GM18505 (cell line): ENCODE measurements around the gene KCNJ6.
"Not testable (repeated sequence)": the region's sequence is repeated elsewhere in the genome, so short reads cannot be mapped to it uniquely, and the experiment has no call there.

Source experiments
- ATAC-seq: cut with Tn5 transposase; IDR thresholded peaks from one replicate; pipeline ENCODE4 v1.9.1; 2021; ENCODE audit not compliant: unreplicated experiment
- POLR2A ChIP-seq: IDR thresholded peaks from 4 replicates; pipeline ENCODE4 v1.6.1; 2011; ENCODE audit warnings: borderline replicate concordance; ENCODE audit not compliant: insufficient read depth, insufficient read length; ENCODE audit errors: extremely low read depth

Gene KCNJ6

DNA sequence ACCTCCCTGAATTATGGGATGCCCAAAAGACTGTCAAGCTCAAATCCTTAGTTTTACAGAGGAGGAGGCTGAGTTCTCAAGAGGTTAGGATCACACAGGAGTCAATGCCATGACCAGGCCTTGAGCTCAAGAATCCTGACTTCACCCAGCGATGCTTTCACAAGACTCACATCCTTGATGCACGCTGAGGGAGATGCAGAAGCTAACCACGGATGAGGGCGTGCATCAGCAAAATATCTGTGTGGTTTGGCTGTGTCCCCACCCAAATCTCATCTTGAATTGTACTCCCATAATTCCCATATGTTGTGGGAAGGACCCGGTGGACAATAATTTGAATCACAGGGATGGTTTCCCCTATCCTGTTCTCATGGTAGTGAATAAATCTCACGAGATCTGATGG, 133.2 kb downstream of the KCNJ6 start:
- no peak for TF ChIP-seq POLR2A

GRCh38 chr21:37780991-37781983, 135.0 kb downstream of the KCNJ6 start:
- no peak for TF ChIP-seq POLR2A
- ATAC-seq = no peak

More for the DNA sequence above, 133.2 kb downstream of the KCNJ6 start:
- no peak for ATAC-seq

DNA sequence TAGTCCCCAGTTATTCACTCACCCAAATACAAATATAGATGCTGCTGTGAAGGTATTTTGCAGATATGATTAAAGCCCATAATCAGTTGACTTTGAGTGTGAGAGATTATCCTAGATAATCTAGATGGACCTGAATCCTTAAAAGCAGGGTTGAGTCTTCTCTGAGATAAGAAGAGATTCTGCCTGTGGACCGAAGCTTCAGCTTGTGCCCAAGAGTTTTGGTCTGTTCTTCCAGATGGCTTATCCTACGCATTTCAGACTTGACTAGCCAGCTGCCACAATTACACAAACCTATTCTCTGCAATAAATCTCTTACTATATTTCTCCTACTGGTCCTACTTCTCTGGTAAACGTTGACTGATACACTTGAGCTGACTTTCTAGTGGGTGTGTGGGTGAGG, 145.1 kb downstream of the KCNJ6 start:
- ATAC-seq = no peak
- TF ChIP-seq POLR2A = no peak

DNA sequence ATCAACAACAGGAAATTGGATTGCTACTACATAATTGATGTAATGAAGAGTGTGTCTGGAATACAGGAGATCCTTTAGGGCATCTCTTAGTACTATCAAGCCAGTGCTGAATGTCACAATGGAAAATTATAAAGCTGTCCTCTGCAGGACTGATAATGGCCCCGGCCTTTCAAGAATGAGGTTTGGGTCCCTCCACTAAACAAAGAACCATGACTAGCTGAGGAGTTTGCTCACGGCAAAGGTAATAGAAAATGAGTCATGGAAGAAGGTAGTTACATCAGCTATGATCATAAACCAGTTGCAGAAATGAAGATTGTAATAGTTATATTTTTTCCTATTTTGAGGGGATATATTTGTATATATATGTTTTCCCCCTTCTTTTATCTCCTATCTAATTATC, 145.8 kb downstream of the KCNJ6 start:
- TF ChIP-seq POLR2A = no peak
- no peak for ATAC-seq

DNA sequence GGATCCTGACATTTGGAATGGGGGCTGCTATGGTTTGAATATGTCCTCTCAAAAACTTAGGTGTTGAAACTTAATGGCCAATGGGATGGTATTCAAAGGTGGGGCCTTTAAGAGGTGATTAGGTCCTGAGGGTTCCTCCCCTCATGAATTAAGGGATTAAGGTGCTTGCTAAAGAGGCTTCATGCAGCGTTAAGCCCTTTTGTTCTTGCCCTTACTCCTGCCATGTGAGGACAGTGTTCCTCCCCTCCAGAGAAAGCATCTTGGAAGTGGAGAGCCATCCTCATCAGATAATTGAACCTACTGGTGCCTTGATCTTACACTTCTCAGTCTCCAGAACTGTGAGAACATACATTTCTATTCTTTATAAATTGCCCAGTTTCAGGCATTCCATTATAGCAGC, 146.6 kb downstream of the KCNJ6 start:
- ATAC-seq = no peak
- TF ChIP-seq POLR2A = no peak

GRCh38 chr21:37767984-37768383, 148.3 kb downstream of the KCNJ6 start:
- TF ChIP-seq POLR2A = no peak
- no peak for ATAC-seq

- no peak for TF ChIP-seq POLR2A
- ATAC-seq = no peak
Observed at GRCh38 chr21:37766129-37766528, 150.1 kb downstream of the KCNJ6 start.

DNA sequence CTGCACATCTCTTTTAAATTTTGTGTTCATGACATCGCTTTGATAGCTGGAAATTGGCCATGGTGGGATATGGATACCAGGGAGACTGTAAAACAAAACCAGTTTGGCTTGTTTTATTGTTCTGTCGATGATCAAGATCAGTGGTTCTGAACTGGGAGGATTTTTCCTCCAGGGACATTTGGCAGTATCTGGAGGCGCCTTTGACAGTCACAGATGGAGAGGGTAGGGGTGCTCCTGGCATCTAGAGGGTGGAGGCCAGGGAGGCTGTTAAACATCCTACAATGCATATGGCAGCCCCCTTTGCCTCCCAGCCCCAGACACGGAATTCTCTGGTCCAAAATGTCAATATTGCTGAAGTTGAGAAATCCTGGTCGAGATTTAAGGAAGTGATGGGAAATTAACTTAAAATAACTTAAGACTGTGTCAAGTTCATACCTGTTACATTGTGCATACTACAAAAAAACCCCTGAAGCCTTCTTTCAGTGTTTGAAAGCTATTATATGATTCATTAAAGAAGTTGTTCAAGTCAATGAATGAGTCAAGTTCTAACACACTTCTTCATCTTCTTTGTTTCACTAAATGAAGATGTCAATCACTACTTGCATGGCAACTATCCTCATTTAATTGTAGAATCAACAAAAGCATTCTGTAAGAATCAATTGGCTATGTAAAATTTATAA, 150.9 kb downstream of the KCNJ6 start:
- TF ChIP-seq POLR2A = no peak
- ATAC-seq = no peak

GRCh38 chr21:37764691-37765090, 151.6 kb downstream of the KCNJ6 start:
- ATAC-seq = no peak
- TF ChIP-seq POLR2A = no peak

GRCh38 chr21:37763298-37763697, 153.0 kb downstream of the KCNJ6 start:
- TF ChIP-seq POLR2A = no peak
- no peak for ATAC-seq

DNA sequence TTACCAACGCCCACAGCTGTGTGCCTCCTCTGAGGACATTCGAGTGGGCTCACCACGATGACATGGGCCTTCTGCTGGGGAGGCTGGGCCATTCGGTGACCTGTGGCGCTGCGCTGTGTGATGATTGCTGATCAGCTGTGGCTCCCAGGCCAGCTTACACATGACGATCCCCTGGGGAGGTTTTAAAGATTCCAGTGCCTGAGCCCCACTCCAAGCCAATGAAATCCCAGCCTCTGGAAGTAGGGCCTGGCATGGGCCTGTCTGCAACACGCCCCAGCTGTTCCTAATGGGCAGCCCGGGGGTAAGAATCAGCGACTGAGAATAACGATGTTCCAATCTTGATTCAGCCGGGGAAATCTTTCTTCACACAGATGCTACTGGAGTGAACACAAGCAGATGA, 153.7 kb downstream of the KCNJ6 start:
- TF ChIP-seq POLR2A = no peak
- ATAC-seq = no peak

DNA sequence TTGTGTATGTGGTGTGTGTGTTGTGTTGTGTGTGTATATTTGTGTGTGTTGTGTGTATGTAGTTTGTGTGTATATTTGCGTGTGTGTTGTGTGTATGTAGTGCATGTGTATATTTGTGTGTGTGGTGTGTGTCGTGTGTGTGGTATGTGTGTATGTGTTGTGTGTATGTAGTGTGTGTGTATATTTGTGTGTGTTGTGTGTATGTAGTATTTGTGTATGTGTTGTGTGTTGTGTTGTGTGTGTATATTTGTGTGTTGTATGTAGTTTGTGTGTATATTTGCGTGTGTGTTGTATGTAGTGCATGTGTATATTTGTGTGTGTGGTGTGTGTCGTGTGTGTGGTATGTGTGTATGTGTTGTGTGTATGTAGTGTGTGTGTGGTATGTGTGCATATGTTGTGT, 154.9 kb downstream of the KCNJ6 start:
- ATAC-seq = not testable (repeated sequence)

- TF ChIP-seq POLR2A = no peak
- ATAC-seq = no peak
Observed at GRCh38 chr21:37759777-37760176, 156.5 kb downstream of the KCNJ6 start.

- no peak for ATAC-seq
- no peak for TF ChIP-seq POLR2A
Observed at GRCh38 chr21:37758982-37759381, 157.3 kb downstream of the KCNJ6 start.
